ENCODE results near the gene OPCML.

Gene OPCML

GRCh38 chr11:132937016-132937415 lies 595.3 kb downstream of the OPCML start:
- no peak overlapping the region for H3K4me3 ChIP-seq (ENCODE audit: low read length)
- TF ChIP-seq, protein P1, sequence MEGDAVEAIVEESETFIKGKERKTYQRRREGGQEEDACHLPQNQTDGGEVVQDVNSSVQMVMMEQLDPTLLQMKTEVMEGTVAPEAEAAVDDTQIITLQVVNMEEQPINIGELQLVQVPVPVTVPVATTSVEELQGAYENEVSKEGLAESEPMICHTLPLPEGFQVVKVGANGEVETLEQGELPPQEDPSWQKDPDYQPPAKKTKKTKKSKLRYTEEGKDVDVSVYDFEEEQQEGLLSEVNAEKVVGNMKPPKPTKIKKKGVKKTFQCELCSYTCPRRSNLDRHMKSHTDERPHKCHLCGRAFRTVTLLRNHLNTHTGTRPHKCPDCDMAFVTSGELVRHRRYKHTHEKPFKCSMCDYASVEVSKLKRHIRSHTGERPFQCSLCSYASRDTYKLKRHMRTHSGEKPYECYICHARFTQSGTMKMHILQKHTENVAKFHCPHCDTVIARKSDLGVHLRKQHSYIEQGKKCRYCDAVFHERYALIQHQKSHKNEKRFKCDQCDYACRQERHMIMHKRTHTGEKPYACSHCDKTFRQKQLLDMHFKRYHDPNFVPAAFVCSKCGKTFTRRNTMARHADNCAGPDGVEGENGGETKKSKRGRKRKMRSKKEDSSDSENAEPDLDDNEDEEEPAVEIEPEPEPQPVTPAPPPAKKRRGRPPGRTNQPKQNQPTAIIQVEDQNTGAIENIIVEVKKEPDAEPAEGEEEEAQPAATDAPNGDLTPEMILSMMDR (IDR thresholded peaks at IDR 0.05; ENCODE audit: insufficient read depth, low read depth, low read length, missing control alignments): no peak

DNA sequence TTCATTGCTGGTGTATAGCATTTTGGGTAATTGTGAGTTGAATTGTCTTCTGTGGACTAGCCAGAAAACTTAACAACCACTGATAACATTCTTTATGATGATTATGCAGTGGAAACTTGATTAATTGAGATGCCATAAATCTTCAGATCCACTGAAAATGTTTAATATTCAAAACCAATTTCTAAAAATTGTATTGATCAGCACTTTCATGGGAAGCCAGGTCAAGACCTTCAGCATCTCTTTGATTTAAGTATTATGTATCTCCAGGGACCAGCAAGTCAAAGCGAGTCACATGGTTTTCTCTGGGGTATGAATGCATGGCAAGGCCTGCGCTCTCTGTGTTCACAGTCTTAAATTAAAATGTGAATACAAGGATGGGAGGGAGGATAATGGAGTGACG lies 596.9 kb downstream of the OPCML start:
- no peak overlapping the region for H3K4me3 ChIP-seq (ENCODE audit: low read length)
- TF ChIP-seq, protein P1 (IDR thresholded peaks at IDR 0.05; ENCODE audit: insufficient read depth, low read depth, low read length, missing control alignments): no peak
- no peak for DNase-seq (ENCODE audit: low read depth)

More at GRCh38 chr11:132937016-132937415, 595.3 kb downstream of the OPCML start:
- no peak for DNase-seq (ENCODE audit: low read depth)

DNA sequence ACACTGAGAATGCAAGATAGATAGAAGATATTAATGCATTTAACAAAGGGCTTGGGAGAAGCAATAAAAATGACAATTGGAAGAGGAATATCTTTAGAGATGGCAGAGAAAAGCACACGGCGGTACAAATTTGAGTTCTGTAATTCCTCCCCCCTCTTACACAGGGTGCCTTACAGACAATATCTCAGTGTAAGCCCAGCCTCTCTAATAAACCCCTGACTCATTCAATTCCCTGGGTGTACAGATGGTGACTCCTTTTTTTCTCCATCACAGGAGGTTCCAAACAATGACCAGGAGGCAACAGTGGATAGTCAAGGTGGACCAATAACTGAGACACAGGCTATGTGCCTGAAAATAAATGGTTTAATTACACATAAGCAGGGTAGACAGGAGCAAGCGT lies 598.6 kb downstream of the OPCML start:
- H3K4me3 ChIP-seq (ENCODE audit: low read length): no peak overlapping the region

GRCh38 chr11:132925825-132926469 lies 606.4 kb downstream of the OPCML start:
- TF ChIP-seq, protein P1 (IDR thresholded peaks at IDR 0.05; ENCODE audit: insufficient read depth, low read depth, low read length, missing control alignments): no peak
- no peak for DNase-seq (ENCODE audit: low read depth)
- H3K4me3 ChIP-seq (ENCODE audit: low read length): no peak overlapping the region

More for the DNA sequence above, 598.6 kb downstream of the OPCML start:
- TF ChIP-seq, protein P1 (IDR thresholded peaks at IDR 0.05; ENCODE audit: insufficient read depth, low read depth, low read length, missing control alignments): no peak
- DNase-seq (ENCODE audit: low read depth): no peak

GRCh38 chr11:132921597-132921996 lies 610.7 kb downstream of the OPCML start:
- TF ChIP-seq, protein P1 (IDR thresholded peaks at IDR 0.05; ENCODE audit: insufficient read depth, low read depth, low read length, missing control alignments): no peak
- no peak for DNase-seq (ENCODE audit: low read depth)
- no peak overlapping the region for H3K4me3 ChIP-seq (ENCODE audit: low read length)

- DNase-seq (ENCODE audit: low read depth): no peak
- H3K4me3 ChIP-seq (ENCODE audit: low read length): no peak overlapping the region
- TF ChIP-seq, protein P1 (IDR thresholded peaks at IDR 0.05; ENCODE audit: insufficient read depth, low read depth, low read length, missing control alignments): no peak
Observed at GRCh38 chr11:132920451-132921096, 611.7 kb downstream of the OPCML start.

All from epithelial cell of esophagus (primary cell).